ENCODE data around the gene TNPO1.

GRCh38 chr5:72885824-72886223 is 69.4 kb downstream of the TNPO1 start:
- TF ChIP-seq, protein P1, sequence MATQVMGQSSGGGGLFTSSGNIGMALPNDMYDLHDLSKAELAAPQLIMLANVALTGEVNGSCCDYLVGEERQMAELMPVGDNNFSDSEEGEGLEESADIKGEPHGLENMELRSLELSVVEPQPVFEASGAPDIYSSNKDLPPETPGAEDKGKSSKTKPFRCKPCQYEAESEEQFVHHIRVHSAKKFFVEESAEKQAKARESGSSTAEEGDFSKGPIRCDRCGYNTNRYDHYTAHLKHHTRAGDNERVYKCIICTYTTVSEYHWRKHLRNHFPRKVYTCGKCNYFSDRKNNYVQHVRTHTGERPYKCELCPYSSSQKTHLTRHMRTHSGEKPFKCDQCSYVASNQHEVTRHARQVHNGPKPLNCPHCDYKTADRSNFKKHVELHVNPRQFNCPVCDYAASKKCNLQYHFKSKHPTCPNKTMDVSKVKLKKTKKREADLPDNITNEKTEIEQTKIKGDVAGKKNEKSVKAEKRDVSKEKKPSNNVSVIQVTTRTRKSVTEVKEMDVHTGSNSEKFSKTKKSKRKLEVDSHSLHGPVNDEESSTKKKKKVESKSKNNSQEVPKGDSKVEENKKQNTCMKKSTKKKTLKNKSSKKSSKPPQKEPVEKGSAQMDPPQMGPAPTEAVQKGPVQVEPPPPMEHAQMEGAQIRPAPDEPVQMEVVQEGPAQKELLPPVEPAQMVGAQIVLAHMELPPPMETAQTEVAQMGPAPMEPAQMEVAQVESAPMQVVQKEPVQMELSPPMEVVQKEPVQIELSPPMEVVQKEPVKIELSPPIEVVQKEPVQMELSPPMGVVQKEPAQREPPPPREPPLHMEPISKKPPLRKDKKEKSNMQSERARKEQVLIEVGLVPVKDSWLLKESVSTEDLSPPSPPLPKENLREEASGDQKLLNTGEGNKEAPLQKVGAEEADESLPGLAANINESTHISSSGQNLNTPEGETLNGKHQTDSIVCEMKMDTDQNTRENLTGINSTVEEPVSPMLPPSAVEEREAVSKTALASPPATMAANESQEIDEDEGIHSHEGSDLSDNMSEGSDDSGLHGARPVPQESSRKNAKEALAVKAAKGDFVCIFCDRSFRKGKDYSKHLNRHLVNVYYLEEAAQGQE (IDR thresholded peaks at IDR 0.05; ENCODE audit: low read depth) = no peak
- TF ChIP-seq, protein P2, sequence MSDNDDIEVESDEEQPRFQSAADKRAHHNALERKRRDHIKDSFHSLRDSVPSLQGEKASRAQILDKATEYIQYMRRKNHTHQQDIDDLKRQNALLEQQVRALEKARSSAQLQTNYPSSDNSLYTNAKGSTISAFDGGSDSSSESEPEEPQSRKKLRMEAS (IDR thresholded peaks at IDR 0.05) = no peak
- TF ChIP-seq CREB1 (IDR thresholded peaks at IDR 0.05; ENCODE audit: low read depth) (no peak), NFIC (IDR thresholded peaks at IDR 0.05) (no peak), EP300 (IDR thresholded peaks at IDR 0.05; ENCODE audit: borderline replicate concordance) (no peak), YY1 (IDR thresholded peaks at IDR 0.05; ENCODE audit: low read depth) (no peak), TAF1 (IDR thresholded peaks at IDR 0.05; ENCODE audit: low read depth) (no peak), TCF12 (IDR thresholded peaks at IDR 0.05; ENCODE audit: low read depth) (no peak), EGR1 (IDR thresholded peaks at IDR 0.05) (no peak), RAD21 (IDR thresholded peaks at IDR 0.05; ENCODE audit: low read depth) (no peak), CEBPB (IDR thresholded peaks at IDR 0.05) (no peak), ZBTB7A (IDR thresholded peaks at IDR 0.05; ENCODE audit: low read depth) (no peak), FOXM1 (IDR thresholded peaks at IDR 0.05; ENCODE audit: borderline replicate concordance, low read depth) (no peak)

Measured in Ishikawa (cell line).